DMS53 treated with DMSO at 0.1 percent for 48 hours (cell line): Measurements from ENCODE around the gene GPR32.
"Not testable (repeated sequence)": the region's sequence is repeated elsewhere in the genome, so short reads cannot be mapped to it uniquely, and the experiment has no call there.

Source experiments
- DNase-seq: peaks from one replicate; lab custom pipeline; 2025; ENCODE audit not compliant: unreplicated experiment; lab: John Stamatoyannopoulos, UW

The GPR32 gene

DNA sequence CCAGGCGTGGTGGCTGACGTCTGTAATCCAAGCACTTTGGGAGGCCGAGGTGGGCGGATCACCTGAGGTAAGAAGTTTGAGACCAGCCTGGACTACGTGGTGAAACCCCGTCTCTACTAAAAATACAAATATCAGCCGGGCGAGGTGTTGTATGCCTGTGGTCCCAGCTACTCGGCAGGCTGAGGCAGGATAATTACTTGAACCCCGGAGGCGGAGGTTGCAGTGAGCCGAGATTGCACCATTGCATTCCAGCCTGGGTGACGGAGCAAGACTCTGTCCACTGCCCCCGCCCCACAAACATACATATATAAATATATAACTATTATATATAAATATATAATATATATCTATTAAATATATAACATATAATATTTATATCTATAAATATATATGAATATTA, 23.1 kb upstream of the GPR32 start:
- not testable (repeated sequence) for DNase-seq

DNA sequence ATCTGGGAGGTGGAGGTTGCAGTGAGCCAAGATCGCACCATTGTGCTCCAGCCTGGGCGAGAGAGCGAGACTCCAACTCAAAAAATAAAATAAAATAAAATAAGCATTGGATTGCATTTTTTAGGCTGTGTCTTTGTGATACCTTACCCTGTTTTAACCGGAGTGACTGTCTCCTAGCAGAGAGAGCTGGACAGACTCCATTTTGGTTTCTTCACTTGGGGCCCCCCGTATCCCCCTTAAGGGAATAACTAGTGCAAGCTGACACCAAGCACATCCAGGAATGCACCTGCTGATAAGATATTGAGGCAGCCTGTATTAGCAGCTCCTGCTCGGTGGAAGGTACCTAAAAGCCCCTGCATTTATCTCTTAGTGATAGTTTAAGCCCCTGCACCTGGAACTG, 20.8 kb upstream of the GPR32 start:
- no peak for DNase-seq

DNA sequence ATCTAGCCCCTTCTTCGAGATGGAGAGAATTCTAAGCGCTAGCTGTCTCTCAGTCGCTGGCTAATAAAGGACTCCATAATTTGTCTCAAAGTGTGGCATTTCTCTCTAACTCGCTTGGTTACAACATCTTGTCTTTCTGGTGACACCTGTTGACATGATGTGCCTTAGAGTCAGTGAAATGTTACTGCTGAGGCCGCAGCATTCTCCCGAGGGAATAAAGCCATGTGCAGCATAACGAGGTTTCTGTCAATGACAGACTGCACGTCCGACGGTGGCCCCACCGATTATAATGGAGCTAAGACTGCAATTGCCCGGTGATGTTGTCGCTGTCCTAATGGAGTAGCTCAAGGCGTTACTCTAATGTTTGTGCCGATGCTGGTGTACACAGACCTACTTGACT, 20.3 kb upstream of the GPR32 start:
- DNase-seq = no peak

DNA sequence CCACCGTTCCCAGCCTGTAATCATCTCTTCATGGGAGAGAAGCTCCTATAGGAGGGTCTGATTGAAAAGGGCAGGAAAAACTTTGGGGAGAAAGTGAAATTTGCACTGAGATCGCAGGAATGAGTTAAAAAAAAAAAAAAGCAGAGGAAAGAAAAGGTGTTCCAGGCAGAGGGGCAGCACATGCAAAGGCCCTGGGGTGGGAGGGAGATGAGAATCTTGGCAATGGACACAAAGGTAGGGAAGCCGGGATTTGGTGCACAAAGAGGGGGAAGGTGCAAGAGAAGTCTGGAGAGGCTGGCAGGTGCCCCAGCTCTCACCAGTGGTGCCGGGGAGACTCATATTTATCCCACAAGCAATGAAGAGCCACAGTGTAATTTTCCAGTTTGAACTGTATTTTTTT, 16.4 kb upstream of the GPR32 start:
- no peak for DNase-seq

DNA sequence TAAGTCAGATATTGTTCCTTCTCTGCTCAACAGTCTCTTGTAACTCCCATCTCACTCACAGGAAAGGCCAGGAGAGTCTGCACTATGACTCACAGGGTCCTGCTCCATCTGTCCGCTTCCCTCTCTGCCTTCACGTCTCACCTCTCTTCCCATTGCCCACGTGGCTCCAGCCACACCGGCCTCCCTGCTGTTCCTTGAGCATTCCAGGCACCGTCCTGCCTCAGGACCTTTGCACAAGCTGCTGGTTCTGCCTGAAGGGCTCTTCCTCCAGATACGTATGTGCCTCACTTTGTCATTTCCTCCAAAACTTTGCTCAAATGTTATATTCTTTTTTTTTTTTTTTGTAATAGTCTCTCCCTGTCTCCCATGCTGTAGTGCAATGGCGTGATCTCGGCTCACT, 14.0 kb upstream of the GPR32 start:
- not testable (repeated sequence) for DNase-seq

DNA sequence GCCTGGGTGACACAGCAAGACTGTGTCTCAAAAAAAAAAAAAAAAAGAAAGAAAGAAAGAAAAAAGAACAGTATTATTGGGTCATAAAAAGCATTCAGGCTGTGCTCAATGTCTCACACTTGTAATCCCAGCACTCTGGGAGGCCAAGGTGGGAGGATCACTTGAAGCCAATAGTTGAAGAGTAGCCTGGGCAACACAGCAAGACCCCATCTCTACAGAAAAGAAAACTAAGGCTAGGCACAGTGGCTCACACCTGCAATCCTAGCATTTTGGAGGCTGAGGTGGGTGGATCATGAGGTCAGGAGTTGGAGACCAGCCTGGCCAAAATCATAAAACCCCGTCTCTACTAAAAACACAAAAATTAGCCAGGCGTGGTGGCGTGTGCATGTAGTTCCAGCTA, 12.6 kb upstream of the GPR32 start:
- not testable (repeated sequence) for DNase-seq

DNA sequence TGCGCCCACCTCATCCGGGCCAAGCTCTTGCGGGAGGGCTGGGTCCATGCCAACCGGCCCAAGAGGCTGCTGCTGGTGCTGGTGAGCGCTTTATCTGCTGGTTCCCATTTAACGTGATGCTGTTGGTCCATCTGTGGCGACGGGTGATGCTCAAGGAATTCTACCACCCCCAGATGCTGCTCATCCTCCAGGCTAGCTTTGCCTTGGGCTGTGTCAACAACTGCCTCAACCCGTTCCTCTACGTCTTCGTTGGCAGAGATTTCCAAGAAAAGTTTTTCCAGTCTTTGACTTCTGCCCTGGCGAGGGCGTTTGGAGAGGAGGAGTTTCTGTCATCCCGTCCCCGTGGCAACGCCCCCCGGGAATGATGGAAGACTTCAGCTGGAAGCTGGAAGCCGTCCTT, 11.2 kb upstream of the GPR32 start:
- not testable (repeated sequence) for DNase-seq

DNA sequence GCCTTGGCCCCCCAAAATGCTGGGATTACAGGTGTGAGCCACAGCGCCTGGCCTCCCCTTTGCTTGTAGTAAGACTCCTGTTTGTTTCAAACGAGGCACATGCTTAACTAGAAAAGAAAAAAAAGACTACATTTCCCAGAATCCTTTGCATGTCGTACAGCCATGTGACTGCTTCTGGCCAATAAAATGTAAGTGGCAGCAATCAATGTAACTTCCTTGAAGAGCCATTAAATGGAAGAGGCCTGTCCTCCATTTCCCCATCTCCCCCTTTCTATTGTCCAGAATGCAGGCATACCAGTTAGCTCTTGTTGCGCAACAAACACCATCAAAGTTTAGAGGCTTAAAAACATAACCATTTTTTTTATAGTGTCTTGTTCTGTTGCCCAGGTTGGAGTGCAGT, 10.4 kb upstream of the GPR32 start:
- DNase-seq = no peak

DNA sequence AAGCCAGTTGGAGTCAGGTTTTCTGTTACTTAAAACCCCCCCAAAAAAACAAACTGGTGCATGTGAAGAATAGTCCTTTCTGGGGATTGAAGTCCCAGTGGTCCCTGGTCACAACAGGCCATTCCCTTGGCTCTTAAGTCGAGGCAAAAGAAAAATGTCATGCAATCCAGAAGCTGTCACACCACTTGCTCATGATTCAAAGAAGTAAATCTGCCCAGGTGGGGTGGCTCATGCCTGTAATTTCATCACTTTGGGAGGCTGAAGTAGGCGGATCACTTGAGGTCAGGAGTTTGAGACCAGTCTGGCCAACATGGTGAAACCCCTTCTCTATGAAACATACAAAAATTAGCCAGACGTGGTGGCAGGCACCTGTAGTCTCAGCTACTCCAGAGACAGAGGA, 8.8 kb upstream of the GPR32 start:
- not testable (repeated sequence) for DNase-seq

DNA sequence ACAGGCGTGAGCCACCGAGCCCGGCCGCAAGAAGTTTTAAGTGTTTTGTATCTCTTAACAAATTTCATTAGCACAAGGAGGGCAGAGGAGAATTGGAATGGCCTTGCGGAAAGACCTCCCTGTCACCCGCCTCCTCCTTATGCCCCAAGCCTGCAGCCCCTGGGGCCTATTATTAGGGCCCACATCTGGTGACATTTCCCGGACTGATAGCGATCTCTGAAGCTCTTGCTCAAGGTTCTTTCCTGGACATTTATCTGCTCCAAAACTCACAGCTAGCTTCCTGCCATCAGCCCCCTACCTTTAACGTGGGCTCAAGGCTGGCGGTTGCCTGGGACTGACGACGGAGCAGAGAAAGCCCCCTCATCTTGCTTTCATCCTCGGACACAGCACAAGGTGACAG, 6.7 kb upstream of the GPR32 start:
- not testable (repeated sequence) for DNase-seq

DNA sequence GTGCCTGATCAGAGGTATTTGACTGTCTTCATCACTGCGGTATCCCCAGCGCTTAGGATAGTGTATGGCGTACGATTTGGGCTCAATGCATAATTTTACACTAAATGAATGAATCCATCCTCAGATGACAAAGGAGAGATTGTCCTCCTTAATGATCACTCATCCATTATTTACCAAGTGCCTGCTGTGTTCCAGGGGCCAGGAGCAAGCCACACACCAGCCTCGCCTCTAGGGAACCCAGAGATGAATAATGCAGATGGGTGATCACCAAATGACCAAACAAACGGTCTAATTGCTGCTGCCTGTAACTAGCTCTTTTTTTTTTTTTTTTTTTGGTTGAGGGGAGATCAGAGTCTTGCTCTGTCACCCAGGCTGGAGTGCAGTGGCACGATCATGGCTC, 5.9 kb upstream of the GPR32 start:
- DNase-seq = no peak

DNA sequence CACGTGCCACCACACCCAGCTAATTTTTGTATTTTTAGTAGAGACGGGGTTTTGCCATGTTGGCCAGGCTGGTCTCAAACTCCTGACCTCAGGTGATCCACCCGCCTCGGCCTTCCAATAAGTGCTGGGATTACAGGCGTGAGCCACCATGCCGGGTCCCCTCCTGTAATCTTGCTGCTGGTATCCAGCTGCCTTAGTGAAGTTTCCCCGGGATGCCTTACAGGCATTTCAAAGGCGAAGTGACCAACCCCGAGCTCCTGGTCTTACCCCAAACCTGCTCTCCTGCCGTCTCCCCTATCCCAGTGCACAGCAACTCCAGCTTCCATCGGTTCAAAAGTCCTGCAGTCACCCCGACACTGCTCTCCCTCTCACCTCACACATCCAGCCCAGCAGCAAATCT, 3.5 kb upstream of the GPR32 start:
- not testable (repeated sequence) for DNase-seq

DNA sequence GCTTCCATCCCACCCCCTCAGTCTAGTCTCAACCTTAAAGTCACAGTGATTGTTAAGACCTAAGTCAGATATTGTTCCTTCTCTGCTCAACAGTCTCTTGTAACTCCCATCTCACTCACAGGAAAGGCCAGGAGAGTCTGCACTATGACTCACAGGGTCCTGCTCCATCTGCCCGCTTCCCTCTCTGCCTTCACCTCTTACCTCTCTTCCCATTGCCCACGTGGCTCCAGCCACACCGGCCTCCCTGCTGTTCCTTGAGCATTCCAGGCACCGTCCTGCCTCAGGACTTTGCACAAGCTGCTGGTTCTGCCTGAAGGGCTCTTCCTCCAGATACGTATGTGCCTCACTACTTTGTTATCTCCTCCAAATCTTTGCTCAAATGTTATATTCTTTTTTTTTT, 3.0 kb upstream of the GPR32 start:
- not testable (repeated sequence) for DNase-seq

DNA sequence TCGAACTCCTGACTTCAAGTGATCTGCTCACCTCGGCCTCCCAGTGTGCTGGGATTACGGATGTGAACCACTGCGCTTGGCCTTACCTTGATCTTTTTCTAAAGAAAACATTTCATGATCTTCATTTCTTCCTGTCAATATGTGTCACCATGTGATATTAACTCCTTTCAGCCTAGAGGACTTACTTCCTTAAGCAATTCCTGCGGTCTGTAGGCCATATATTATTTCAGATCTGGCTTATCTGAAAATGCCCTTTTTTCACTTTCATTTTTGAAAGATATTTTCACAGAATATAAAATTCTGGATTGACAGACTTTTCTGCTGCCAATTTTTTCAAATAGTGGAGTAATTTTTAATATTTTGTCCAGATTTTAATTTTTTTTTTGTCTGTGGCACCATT, 2.0 kb upstream of the GPR32 start:
- no peak for DNase-seq

DNA sequence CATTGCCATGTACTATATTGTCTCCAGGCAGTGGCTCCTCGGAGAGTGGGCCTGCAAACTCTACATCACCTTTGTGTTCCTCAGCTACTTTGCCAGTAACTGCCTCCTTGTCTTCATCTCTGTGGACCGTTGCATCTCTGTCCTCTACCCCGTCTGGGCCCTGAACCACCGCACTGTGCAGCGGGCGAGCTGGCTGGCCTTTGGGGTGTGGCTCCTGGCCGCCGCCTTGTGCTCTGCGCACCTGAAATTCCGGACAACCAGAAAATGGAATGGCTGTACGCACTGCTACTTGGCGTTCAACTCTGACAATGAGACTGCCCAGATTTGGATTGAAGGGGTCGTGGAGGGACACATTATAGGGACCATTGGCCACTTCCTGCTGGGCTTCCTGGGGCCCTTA, 624 bp downstream of the GPR32 start:
- DNase-seq = no peak

DNA sequence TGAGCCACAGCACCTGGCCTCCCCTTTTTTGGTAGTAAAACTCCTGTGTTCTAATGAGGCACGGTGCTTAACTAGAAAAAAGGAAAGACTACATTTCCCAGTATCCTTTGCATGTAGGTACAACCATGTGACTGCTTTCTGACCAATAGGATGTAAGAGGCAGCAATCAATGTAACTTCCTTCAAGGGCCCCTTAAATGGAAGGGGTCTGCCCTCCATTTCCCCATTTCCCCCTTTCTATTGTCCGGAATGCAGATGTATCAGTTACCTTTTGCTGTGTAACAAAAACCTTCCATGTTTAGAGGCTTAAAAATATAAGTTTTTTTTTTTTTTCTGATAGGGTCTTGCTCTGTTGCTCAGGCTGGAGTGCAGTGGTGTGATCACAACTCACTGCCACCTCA, 2.2 kb downstream of the GPR32 start:
- DNase-seq = no peak

DNA sequence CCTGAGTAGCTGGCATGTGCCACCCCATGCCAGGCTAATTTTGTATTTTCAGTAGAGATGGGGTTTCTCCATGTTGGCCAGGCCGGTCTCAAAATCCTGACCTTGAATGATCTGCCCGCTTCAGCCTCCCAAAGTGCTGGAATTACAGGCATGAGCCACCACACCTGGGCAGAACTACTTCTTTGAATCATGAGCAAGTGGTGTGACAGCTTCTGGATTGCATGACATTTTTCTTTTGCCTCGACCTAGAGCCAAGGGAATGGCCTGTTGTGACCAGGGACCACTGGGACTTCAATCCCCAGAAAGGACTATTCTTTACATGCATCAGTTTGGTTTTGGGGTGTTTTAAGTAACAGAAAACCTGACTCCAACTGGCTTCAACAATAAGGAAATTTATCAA, 2.6 kb downstream of the GPR32 start:
- not testable (repeated sequence) for DNase-seq

DNA sequence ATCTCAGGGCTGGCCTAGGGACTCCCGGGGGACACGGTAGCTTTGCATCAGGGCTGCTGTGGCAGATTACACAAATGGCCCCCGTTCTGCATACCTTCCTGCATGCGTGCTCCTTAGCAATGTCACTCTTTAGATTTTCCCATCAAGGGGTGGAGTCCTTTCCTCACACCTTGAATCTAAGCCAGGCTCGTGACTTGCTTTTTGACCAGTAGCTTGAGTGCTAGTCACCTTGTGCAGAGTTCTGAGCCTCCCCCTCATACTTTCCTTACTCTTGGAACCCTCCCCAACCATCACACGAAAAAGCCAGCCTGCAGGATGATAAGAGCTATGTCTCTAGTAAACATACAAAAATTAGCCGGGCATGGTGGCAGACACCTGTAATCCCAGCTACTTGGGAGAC, 3.2 kb downstream of the GPR32 start:
- DNase-seq = not testable (repeated sequence)

DNA sequence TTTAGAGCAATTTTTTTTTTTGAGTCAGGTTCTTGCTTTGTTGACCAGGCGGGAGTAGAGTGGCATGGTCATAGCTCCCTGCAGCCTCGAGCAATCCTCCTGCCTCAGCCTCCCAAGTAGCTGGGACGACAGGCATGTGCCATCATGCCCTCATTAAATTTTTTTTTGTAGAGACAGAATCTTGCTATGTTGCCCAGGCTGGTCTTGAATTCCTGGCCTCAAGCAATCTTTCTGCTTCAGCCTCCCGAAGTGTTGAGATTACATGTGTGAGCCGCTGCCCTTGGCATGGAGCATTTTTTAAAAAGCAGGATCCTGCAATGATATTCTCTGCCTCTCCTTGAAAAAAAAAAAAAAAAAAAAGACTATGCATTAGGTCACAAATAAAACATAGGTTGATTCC, 5.9 kb downstream of the GPR32 start:
- DNase-seq = no peak

DNA sequence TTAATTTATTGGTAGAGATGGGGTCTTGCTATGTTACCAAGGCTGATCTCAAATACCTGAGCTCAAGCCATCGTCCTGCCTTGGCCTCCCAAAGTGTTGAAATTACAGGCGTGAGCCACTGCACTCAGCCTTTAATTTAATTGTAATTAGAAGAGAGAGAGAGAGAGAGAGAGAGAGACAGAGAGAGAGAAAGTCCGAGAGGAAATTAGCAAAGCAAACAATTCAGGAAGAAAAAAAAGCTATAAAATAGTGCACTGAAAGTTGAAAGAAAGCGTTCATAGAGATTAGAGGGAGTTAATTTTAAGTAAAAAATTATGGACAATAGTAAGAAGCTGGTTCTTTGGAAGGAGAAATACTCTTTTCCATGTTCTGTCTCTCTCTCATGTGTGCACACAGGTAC, 7.0 kb downstream of the GPR32 start:
- no peak for DNase-seq

DNA sequence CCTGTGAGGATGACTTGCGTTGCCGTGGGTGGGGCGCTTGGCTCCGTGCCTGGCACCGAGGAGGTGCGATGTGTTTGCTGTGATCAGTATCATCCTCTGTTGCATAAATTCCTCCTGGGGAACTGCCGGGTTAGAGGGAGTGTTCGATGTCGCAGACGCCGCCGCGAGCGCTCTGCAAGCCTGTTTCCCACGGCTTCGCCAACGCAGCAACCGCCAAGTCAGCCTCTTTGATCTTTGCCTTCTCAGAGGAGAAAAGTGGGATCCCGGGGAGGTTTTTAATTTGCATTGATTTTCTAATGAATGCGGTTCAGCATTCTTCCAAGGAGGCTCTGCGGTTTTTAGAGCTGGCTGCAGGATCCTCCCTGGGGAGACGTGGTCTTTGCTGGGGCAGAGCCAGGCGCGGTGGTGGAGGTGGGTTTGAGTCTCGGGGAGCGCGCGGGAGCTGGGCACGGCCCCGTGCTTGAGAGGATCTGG, 7.6 kb downstream of the GPR32 start:
- no peak for DNase-seq

DNA sequence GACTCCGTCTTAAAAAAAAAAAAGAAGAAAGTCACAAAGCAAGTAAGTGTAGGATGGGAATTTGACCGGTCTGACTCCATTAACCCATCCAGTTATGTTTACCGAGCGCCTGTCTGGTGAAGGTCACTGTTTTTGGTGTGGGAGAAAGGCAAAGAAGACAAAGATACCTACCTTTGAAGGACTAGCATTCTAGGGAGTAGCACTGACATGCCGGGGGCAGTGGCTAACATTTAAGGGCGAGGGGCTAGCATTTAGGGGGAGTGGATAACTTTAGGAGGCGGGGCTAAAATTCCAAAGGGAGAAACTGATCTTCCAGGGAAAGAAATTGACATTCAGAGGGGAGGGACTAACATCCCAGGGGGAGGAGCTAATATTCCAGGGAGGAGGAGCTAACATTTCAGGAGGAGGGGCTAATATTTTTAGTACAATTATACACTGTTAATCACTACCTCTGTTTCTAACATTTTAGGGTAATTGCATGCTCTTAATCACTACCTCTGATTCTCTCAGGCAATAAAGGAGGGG, 8.7 kb downstream of the GPR32 start:
- no peak for DNase-seq
